Measurements from ENCODE around the gene CDYL2.

GRCh38 chr16:80738521-80738920 is 65.9 kb downstream of the CDYL2 start:
- TF ChIP-seq CTCF (IDR thresholded peaks at IDR 0.05) (no peak), POLR2A (IDR thresholded peaks at IDR 0.05) (no peak)

Measured in Peyer's patch (tissue), 4 donors.